ENCODE results near the gene MAGOHB. TPM values are rescaled to one million over a fixed set of nuclear protein-coding genes. Genes with fewer than 3 reads are reported as not detected.

Gene MAGOHB
- total RNA-seq, 1 experiment from 2014 or later = 91.4 TPM

GRCh38 chr12:10558789-10559188 lies 54.6 kb downstream of the MAGOHB start:
- H2AFZ ChIP-seq = no peak overlapping the region
- no peaks in the 10 kb centered on the region for H3K27me3 ChIP-seq (ENCODE audit: insufficient read depth, low read depth)
- POLR2A ChIA-PET (ENCODE audit: unreplicated experiment) = interaction anchor here (0.7 kb wide), 1 partner anchor 369 kb away, joined by 8 read pairs; no protein-coding TSS in a partner anchor
- H3K79me2 ChIP-seq (ENCODE audit: low read depth) = no peaks in the 10 kb centered on the region
- CTCF ChIA-PET = no interaction called here
- intact Hi-C loops (cut with micrococcal nuclease; ENCODE audit: unreplicated experiment) = no loop called here
- no TSS peak for BruUV-seq (replicated peaks)
- H3F3A ChIP-seq (ENCODE audit: insufficient read depth, low read depth) = no peaks in the 10 kb centered on the region
- H3K4me1 ChIP-seq (replicated peaks; ENCODE audit: insufficient read depth) = no peaks in the 10 kb centered on the region
- no peaks in the 10 kb centered on the region for H4K20me1 ChIP-seq (ENCODE audit: insufficient read depth)
- DNase-seq = no peak
- no peak for TF ChIP-seq EZH2 (IDR thresholded peaks at IDR 0.05; ENCODE audit: low read depth)
- TF ChIP-seq, protein P1, sequence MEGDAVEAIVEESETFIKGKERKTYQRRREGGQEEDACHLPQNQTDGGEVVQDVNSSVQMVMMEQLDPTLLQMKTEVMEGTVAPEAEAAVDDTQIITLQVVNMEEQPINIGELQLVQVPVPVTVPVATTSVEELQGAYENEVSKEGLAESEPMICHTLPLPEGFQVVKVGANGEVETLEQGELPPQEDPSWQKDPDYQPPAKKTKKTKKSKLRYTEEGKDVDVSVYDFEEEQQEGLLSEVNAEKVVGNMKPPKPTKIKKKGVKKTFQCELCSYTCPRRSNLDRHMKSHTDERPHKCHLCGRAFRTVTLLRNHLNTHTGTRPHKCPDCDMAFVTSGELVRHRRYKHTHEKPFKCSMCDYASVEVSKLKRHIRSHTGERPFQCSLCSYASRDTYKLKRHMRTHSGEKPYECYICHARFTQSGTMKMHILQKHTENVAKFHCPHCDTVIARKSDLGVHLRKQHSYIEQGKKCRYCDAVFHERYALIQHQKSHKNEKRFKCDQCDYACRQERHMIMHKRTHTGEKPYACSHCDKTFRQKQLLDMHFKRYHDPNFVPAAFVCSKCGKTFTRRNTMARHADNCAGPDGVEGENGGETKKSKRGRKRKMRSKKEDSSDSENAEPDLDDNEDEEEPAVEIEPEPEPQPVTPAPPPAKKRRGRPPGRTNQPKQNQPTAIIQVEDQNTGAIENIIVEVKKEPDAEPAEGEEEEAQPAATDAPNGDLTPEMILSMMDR (conservative IDR thresholded peaks at IDR 0.05) = no peak
- no peak overlapping the region for H3K4me3 ChIP-seq
- no peak overlapping the region for H3K4me2 ChIP-seq
- H3K36me3 ChIP-seq (ENCODE audit: low read depth) = no peaks in the 10 kb centered on the region
- H3K9me3 ChIP-seq (ENCODE audit: insufficient read depth, low read depth) = no peaks in the 10 kb centered on the region
- H3K9me2 ChIP-seq (ENCODE audit: insufficient read depth) = no peaks in the 10 kb centered on the region; the same call in 1 of the 2 replicates
- H3K27ac ChIP-seq = no peak overlapping the region

- TF ChIP-seq EZH2 (IDR thresholded peaks at IDR 0.05; ENCODE audit: low read depth) = no peak
- TF ChIP-seq, protein P1 (conservative IDR thresholded peaks at IDR 0.05) = no peak
- ChIA-PET POLR2A (ENCODE audit: unreplicated experiment) (interaction anchor here (0.7 kb wide), 1 partner anchor 368 kb away, joined by 8 read pairs; no protein-coding TSS in a partner anchor), CTCF (no interaction called here)
- no peak overlapping the region for H3K4me3 ChIP-seq
- DNase-seq = no peak
- no peaks in the 10 kb centered on the region for H3K9me3 ChIP-seq (ENCODE audit: insufficient read depth, low read depth)
- no peaks in the 10 kb centered on the region for H3K4me1 ChIP-seq (replicated peaks; ENCODE audit: insufficient read depth)
- H2AFZ ChIP-seq = no peak overlapping the region
- H3K27me3 ChIP-seq (ENCODE audit: insufficient read depth, low read depth) = no peaks in the 10 kb centered on the region
- H3F3A ChIP-seq (ENCODE audit: insufficient read depth, low read depth) = no peaks in the 10 kb centered on the region
- no peak overlapping the region for H3K4me2 ChIP-seq
- no peak overlapping the region for H3K27ac ChIP-seq
- BruUV-seq (replicated peaks) = no TSS peak
- no peaks in the 10 kb centered on the region for H4K20me1 ChIP-seq (ENCODE audit: insufficient read depth)
- H3K9me2 ChIP-seq (ENCODE audit: insufficient read depth) = no peaks in the 10 kb centered on the region; the same call in 1 of the 2 replicates
- no peaks in the 10 kb centered on the region for H3K36me3 ChIP-seq (ENCODE audit: low read depth)
- H3K79me2 ChIP-seq (ENCODE audit: low read depth) = no peaks in the 10 kb centered on the region
- intact Hi-C loops (cut with micrococcal nuclease; ENCODE audit: unreplicated experiment) = no loop called here
These were observed 55.1 kb downstream of the MAGOHB start for GRCh38 chr12:10558301-10558700.

DNA sequence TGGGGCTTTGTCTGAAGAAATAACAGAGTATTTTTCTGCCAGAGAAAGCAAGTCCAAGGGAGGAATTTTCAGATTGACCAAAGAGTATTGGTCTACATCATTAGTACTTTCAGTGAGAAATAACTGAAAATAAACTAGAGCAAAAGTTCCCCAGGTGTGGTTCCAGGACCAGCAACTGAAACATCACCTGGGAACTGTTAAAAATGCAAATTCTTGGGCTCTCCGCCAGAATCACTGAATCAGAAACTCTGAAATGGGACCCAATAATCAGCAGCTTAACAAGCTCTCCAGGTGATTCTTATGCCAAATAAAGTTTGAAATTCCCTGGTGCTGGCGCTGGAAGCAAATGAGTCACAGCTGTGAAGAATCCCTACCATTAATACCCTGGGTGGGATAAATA lies 55.6 kb downstream of the MAGOHB start:
- Histone ChIP-seq H3K9me2 (ENCODE audit: insufficient read depth) (no peaks in the 10 kb centered on the region; the same call in 1 of the 2 replicates), H3K36me3 (ENCODE audit: low read depth) (no peaks in the 10 kb centered on the region), H3K27me3 (ENCODE audit: insufficient read depth, low read depth) (no peaks in the 10 kb centered on the region), H3K79me2 (ENCODE audit: low read depth) (no peaks in the 10 kb centered on the region), H3K4me2 (no peak overlapping the region), H3F3A (ENCODE audit: insufficient read depth, low read depth) (no peaks in the 10 kb centered on the region), H3K4me3 (no peak overlapping the region), H4K20me1 (ENCODE audit: insufficient read depth) (no peaks in the 10 kb centered on the region), H2AFZ (no peak overlapping the region), H3K4me1 (replicated peaks; ENCODE audit: insufficient read depth) (no peaks in the 10 kb centered on the region), H3K27ac (no peak overlapping the region), H3K9me3 (ENCODE audit: insufficient read depth, low read depth) (no peaks in the 10 kb centered on the region)
- POLR2A ChIA-PET (ENCODE audit: unreplicated experiment) = no interaction called here
- intact Hi-C loops (cut with micrococcal nuclease; ENCODE audit: unreplicated experiment) = no loop called here
- TF ChIP-seq EZH2 (IDR thresholded peaks at IDR 0.05; ENCODE audit: low read depth) = no peak
- TF ChIP-seq, protein P1 (conservative IDR thresholded peaks at IDR 0.05) = no peak
- DNase-seq = no peak
- no TSS peak for BruUV-seq (replicated peaks)
- CTCF ChIA-PET = no interaction called here

All from PC-9 (cell line).